GM18499 (cell line): ENCODE data around the gene PCYT1A.
"Not testable (repeated sequence)": the region's sequence is repeated elsewhere in the genome, so short reads cannot be mapped to it uniquely, and the experiment has no call there.

Experiments used
- ATAC-seq: cut with Tn5 transposase; IDR thresholded peaks from one replicate; pipeline ENCODE4 v1.9.1; 2021; ENCODE audit warnings: moderate number of reproducible peaks; ENCODE audit not compliant: insufficient read depth, unreplicated experiment

PCYT1A gene

GRCh38 chr3:196292286-196292923 is 4.9 kb upstream of the PCYT1A start:
- ATAC-seq: no peak

GRCh38 chr3:196288141-196288460 is 575 bp upstream of the PCYT1A start:
- no peak for ATAC-seq

GRCh38 chr3:196287090-196287439 is 461 bp downstream of the PCYT1A start:
- no peak for ATAC-seq

GRCh38 chr3:196284396-196284795 is 3.1 kb downstream of the PCYT1A start:
- no peak for ATAC-seq

- no peak for ATAC-seq
These were observed 5.6 kb downstream of the PCYT1A start for GRCh38 chr3:196281962-196282361.

GRCh38 chr3:196280689-196281440 is 6.7 kb downstream of the PCYT1A start:
- no peak for ATAC-seq

GRCh38 chr3:196275126-196275525 is 12.4 kb downstream of the PCYT1A start:
- ATAC-seq: no peak

GRCh38 chr3:196274585-196274984 is 12.9 kb downstream of the PCYT1A start:
- peak; percentile 71 for ATAC-seq

- no peak for ATAC-seq
These were observed 13.9 kb downstream of the PCYT1A start for GRCh38 chr3:196273655-196274054.

GRCh38 chr3:196272826-196273225 is 14.7 kb downstream of the PCYT1A start:
- no peak for ATAC-seq

- ATAC-seq: no peak
These were observed 17.0 kb downstream of the PCYT1A start for GRCh38 chr3:196270499-196270898.

GRCh38 chr3:196268284-196269163 is 19.0 kb downstream of the PCYT1A start:
- ATAC-seq: no peak

GRCh38 chr3:196263819-196264218 is 23.7 kb downstream of the PCYT1A start:
- ATAC-seq: no peak

- ATAC-seq: no peak
These were observed 26.7 kb downstream of the PCYT1A start for GRCh38 chr3:196260784-196261183.

GRCh38 chr3:196255776-196256175 is 31.8 kb downstream of the PCYT1A start:
- no peak for ATAC-seq

GRCh38 chr3:196254376-196255283 is 32.9 kb downstream of the PCYT1A start:
- ATAC-seq: no peak

- no peak for ATAC-seq
These were observed 35.6 kb downstream of the PCYT1A start for GRCh38 chr3:196251918-196252317.

GRCh38 chr3:196246612-196247308 is 40.8 kb downstream of the PCYT1A start:
- no peak for ATAC-seq

GRCh38 chr3:196244166-196244565 is 43.4 kb downstream of the PCYT1A start:
- not testable (repeated sequence) for ATAC-seq

- ATAC-seq: no peak
These were observed 45.8 kb downstream of the PCYT1A start for GRCh38 chr3:196241704-196242103.
